HFFc6 (cell line): Measurements from ENCODE around the gene SLC39A11. TPM values are rescaled to one million over a fixed set of nuclear protein-coding genes. Genes with fewer than 3 reads are reported as not detected.
"Not testable (repeated sequence)": the region's sequence is repeated elsewhere in the genome, so short reads cannot be mapped to it uniquely, and the experiment has no call there.

Source experiments
- DNase-seq: peaks from one replicate; pipeline ENCODE4 v3.0.0-alpha.2; 2018
- H3K27ac Mint-ChIP-seq: 2 replicates; pipeline ENCODE4 v1.8.0; 2020; ENCODE audit warnings: mild to moderate bottlenecking, mixed read lengths
- H3K27me3 Mint-ChIP-seq: 2 replicates; pipeline ENCODE4 v1.8.0; 2021; ENCODE audit warnings: mild to moderate bottlenecking, moderate library complexity, mixed read lengths; ENCODE audit not compliant: insufficient read depth
- H3K36me3 Mint-ChIP-seq: 2 replicates; pipeline ENCODE4 v1.8.0; 2021; ENCODE audit warnings: low read depth, mixed read lengths
- H3K4me1 Mint-ChIP-seq: 2 replicates; pipeline ENCODE4 v1.8.0; 2020; ENCODE audit warnings: low read depth, mixed read lengths
- H3K4me3 Mint-ChIP-seq: 2 replicates; pipeline ENCODE4 v1.8.0; 2020; ENCODE audit warnings: mild to moderate bottlenecking, moderate library complexity, mixed read lengths
- H3K9me3 Mint-ChIP-seq: 2 replicates; pipeline ENCODE4 v1.8.0; 2020; ENCODE audit warnings: mild to moderate bottlenecking, mixed read lengths
- CTCF ChIP-seq: fragments of 200-600 bp; sonication (generic); IDR thresholded peaks from 2 replicates; pipeline ENCODE4 v1.5.0; 2021; ENCODE audit warnings: antibody characterized with exemption, mild to moderate bottlenecking
- total RNA-seq, 6 experiments: library from RNA; stranded (reverse); fragmentation: NEBNext Ultra II Directional; extraction: Animal tissue kit (Norgen Biotek cat#: 25700); gene quantifications; 2 replicates in 1 of 6; 3 replicates in 5 of 6; pipeline ENCODE4 v1.2.3, GENCODE V29; 2021

The SLC39A11 gene
- total RNA-seq, 6 experiments from 2014 or later = 29.7 to 40.6 (median 34.9) TPM

GRCh38 chr17:72825218-72825617, 267.3 kb downstream of the SLC39A11 start:
- H3K4me1 Mint-ChIP-seq = peaks cover 8% of the 10 kb centered on the region; the same call in 1 of the 2 replicates
- H3K27ac Mint-ChIP-seq = no peak overlapping the region
- H3K36me3 Mint-ChIP-seq = peaks cover 52% of the 10 kb centered on the region
- H3K27me3 Mint-ChIP-seq = no peaks in the 10 kb centered on the region; the same call in 1 of the 2 replicates
- DNase-seq = no peak
- H3K9me3 Mint-ChIP-seq = peaks cover 35% of the 10 kb centered on the region
- no peak for TF ChIP-seq CTCF
- H3K4me3 Mint-ChIP-seq = no peak overlapping the region

- Mint-ChIP-seq H3K9me3 (peaks cover 35% of the 10 kb centered on the region), H3K36me3 (peaks cover 52% of the 10 kb centered on the region)
- not testable (repeated sequence) for H3K27me3 Mint-ChIP-seq, DNase-seq, H3K4me3 Mint-ChIP-seq, H3K27ac Mint-ChIP-seq, H3K4me1 Mint-ChIP-seq
These were observed 268.2 kb downstream of the SLC39A11 start for GRCh38 chr17:72824267-72824666.

- Mint-ChIP-seq H3K36me3 (peaks cover 44% of the 10 kb centered on the region), H3K27me3 (no peaks in the 10 kb centered on the region; the same call in 1 of the 2 replicates), H3K9me3 (peaks cover 34% of the 10 kb centered on the region), H3K4me1 (peaks cover 8% of the 10 kb centered on the region; the same call in 1 of the 2 replicates), H3K27ac (no peak overlapping the region), H3K4me3 (no peak overlapping the region)
- DNase-seq = no peak
- no peak for TF ChIP-seq CTCF
These were observed 270.0 kb downstream of the SLC39A11 start for GRCh38 chr17:72822358-72823023.

DNA sequence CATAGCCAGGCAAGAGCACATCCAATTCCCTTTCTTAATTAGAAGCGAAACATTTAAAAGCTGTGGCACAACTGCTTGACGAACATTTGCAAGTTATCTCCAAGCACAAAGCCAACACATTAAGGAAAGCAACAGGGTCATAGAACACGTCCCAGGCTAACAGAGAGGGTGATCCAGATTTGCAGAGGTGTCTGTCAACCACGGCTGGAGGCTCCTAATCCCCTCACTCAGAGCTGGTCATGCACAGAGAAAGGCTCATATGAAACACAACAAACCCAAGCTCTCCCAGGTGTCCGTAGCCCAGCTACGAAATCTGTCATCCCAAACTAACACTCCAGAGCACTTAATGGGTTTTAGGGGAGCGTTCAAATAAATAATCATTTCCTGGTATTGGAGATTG, 276.1 kb downstream of the SLC39A11 start:
- no peak overlapping the region for H3K4me3 Mint-ChIP-seq
- no peak for DNase-seq
- peaks cover 24% of the 10 kb centered on the region for H3K36me3 Mint-ChIP-seq
- H3K27ac Mint-ChIP-seq = no peak overlapping the region
- peaks cover 10% of the 10 kb centered on the region for H3K4me1 Mint-ChIP-seq
- TF ChIP-seq CTCF = no peak
- peaks cover 4% of the 10 kb centered on the region for H3K9me3 Mint-ChIP-seq
- H3K27me3 Mint-ChIP-seq = peaks cover 2% of the 10 kb centered on the region; the same call in 1 of the 2 replicates

DNA sequence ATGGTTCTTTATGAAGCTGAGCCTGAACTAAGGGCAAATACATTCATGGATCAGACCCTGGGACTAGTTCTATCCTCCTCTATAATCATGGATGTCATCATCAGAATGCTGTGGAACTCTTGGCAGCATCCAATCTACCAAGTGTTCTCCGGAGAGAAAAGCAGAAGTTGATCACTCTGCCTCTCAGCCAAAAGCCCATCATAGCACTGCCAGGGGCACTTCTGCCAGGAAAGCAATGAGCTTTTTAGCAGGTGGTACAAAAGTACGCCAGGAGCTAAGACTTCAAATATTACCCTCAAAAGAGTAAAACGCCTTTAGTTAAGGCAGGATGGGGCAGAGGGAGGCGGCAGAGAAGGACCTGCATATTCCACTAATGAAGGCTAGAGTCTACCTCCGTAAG, 279.0 kb downstream of the SLC39A11 start:
- TF ChIP-seq CTCF = no peak
- Mint-ChIP-seq H3K27ac (no peak overlapping the region), H3K27me3 (peaks cover 2% of the 10 kb centered on the region; the same call in 1 of the 2 replicates), H3K4me3 (no peak overlapping the region), H3K9me3 (peaks cover 5% of the 10 kb centered on the region), H3K4me1 (peaks cover 10% of the 10 kb centered on the region), H3K36me3 (peaks cover 27% of the 10 kb centered on the region)
- DNase-seq = no peak

DNA sequence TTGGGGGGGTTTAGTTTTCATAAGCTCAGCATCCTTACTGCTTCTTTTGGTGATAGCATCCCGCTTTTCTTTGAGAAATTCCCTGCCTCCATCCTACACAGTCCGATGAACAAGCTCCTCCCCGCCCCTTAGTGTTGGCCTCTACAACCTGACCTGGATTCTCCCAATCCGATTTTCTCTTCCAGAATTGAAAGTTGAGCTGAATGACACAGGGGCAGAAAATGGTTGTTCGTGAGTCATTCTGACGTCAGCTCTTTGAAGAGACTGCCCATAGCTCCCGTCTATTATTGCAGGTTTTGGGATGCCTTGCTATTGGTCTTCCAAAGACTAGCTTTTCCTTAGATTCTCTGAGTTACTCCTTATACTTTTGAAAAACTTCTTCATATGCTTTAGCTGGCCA, 279.7 kb downstream of the SLC39A11 start:
- Mint-ChIP-seq H3K27ac (peak overlapping the region; percentile 56), H3K4me3 (peak overlapping the region; percentile 33; the same call in 1 of the 2 replicates), H3K9me3 (peaks cover 5% of the 10 kb centered on the region), H3K4me1 (peaks cover 10% of the 10 kb centered on the region), H3K27me3 (peaks cover 2% of the 10 kb centered on the region; the same call in 1 of the 2 replicates), H3K36me3 (peaks cover 27% of the 10 kb centered on the region)
- TF ChIP-seq CTCF = no peak
- DNase-seq = peak; percentile 38
